Karpas-422 (cell line): ENCODE data around the gene TDRD10. TPM values are rescaled to one million over a fixed set of nuclear protein-coding genes. Genes with fewer than 3 reads are reported as not detected.

Experiments used
- DNase-seq: peaks from one replicate; pipeline ENCODE4 v3.0.0-alpha.2; 2015
- H2AFZ ChIP-seq: fragments of 200-600 bp; sonication (generic); 2 replicates; pipeline ENCODE4 v1.6.1; 2014; ENCODE audit warnings: antibody characterized with exemption, low read length, mixed read lengths
- H3K27ac ChIP-seq: fragments of 200-600 bp; sonication (generic); 2 replicates; pipeline ENCODE4 v1.5.1; 2014; ENCODE audit warnings: mild to moderate bottlenecking, low read length, moderate library complexity
- H3K27me3 ChIP-seq: fragments of 200-600 bp; sonication (generic); 2 replicates; pipeline ENCODE4 v1.6.1; 2014; ENCODE audit warnings: low read length, mixed read lengths
- H3K36me3 ChIP-seq: fragments of 200-600 bp; sonication (generic); 2 replicates; pipeline ENCODE4 v1.6.1; 2014; ENCODE audit warnings: low read length, mixed read lengths; ENCODE audit not compliant: insufficient read depth
- H3K4me1 ChIP-seq: fragments of 200-600 bp; sonication (generic); 2 replicates; pipeline ENCODE4 v1.6.1; 2014; ENCODE audit warnings: mild to moderate bottlenecking, low read length, mixed read lengths
- H3K4me2 ChIP-seq: fragments of 200-600 bp; sonication (generic); 2 replicates; pipeline ENCODE4 v1.6.1; 2014; ENCODE audit warnings: low read length, low read depth, mild to moderate bottlenecking; ENCODE audit not compliant: poor library complexity, severe bottlenecking
- H3K4me3 ChIP-seq: fragments of 200-600 bp; sonication (generic); 2 replicates; pipeline ENCODE4 v1.5.1; 2014; ENCODE audit warnings: mild to moderate bottlenecking, antibody characterized with exemption, low read length, mixed read lengths
- H3K79me2 ChIP-seq: fragments of 200-600 bp; sonication (generic); 2 replicates; pipeline ENCODE4 v1.6.1; 2014; ENCODE audit warnings: mild to moderate bottlenecking, low read length, mixed read lengths
- H3K9ac ChIP-seq: fragments of 200-600 bp; sonication (generic); 2 replicates; pipeline ENCODE4 v1.6.0; 2014; ENCODE audit warnings: low read length
- H3K9me2 ChIP-seq: fragments of 200-600 bp; sonication (generic), shearing (Covaris generic); replicated peaks from 2 replicates; pipeline ENCODE4 v1.6.0; 2014; ENCODE audit warnings: mild to moderate bottlenecking, low read length, moderate library complexity; ENCODE audit not compliant: insufficient read depth
- H3K9me3 ChIP-seq: fragments of 300-700, 200-600 bp; sonication (generic); 2 replicates; pipeline ENCODE4 v1.6.1; 2014; ENCODE audit warnings: low read length, mixed read lengths
- H4K20me1 ChIP-seq: fragments of 200-600 bp; sonication (generic); 2 replicates; pipeline ENCODE4 v1.6.1; 2014; ENCODE audit warnings: mild to moderate bottlenecking, antibody characterized with exemption, low read length, low read depth; ENCODE audit not compliant: insufficient read depth
- total RNA-seq: library from RNA; depleted of rRNA; stranded (reverse); fragments of >200 nt; shearing (Covaris generic); gene quantifications from 2 replicates; pipeline ENCODE4 v1.2.3, GENCODE V29; 2014; ENCODE audit warnings: low replicate concordance

The TDRD10 gene
- total RNA-seq, 1 experiment from 2014 or later = not detected

DNA sequence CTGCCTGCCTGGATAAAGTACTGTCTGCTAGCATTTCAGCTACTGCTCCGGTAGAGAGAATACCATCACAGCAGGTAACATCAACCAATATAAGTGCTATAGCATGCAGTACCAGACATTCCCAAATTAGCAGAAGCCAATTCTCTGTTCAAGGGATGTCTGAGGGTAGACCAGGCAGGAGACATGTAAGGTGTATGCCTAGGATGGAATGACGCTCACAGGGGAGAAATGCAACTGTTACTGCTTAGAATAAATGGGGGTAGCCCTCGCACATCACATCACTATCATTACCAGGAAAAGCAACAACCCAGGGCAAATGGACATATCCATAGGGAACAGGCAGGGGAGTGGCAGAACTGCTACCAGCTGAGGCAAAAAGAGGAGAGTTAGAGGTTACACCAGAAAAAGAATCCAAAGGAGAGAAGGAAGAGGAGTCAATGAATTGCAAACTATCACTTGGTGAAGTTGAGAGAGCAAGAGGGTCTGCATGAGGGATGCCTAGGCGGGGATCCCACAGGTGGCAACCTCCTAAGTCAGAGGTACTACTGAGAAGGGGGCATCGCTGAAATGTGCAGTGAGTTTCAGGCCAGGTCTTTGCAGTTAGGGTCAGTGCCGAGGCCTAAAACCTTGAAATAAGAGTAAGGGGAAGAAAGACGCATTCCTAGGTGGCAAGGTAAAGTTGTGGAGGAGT lies 55.4 kb downstream of the TDRD10 start:
- Histone ChIP-seq H3K4me2 (peak overlapping the region; percentile 78), H3K27ac (peak overlapping the region; percentile 62), H3K4me3 (peak overlapping the region; percentile 97), H3K4me1 (peaks cover 25% of the 10 kb centered on the region), H2AFZ (no peak overlapping the region), H3K36me3 (peaks cover 31% of the 10 kb centered on the region), H3K9ac (peak overlapping the region; percentile 94), H3K27me3 (no peaks in the 10 kb centered on the region), H4K20me1 (peaks cover 28% of the 10 kb centered on the region; the same call in 1 of the 2 replicates), H3K79me2 (peaks cover 37% of the 10 kb centered on the region), H3K9me3 (no peaks in the 10 kb centered on the region), H3K9me2 (no peaks in the 10 kb centered on the region)
- no peak for DNase-seq

DNA sequence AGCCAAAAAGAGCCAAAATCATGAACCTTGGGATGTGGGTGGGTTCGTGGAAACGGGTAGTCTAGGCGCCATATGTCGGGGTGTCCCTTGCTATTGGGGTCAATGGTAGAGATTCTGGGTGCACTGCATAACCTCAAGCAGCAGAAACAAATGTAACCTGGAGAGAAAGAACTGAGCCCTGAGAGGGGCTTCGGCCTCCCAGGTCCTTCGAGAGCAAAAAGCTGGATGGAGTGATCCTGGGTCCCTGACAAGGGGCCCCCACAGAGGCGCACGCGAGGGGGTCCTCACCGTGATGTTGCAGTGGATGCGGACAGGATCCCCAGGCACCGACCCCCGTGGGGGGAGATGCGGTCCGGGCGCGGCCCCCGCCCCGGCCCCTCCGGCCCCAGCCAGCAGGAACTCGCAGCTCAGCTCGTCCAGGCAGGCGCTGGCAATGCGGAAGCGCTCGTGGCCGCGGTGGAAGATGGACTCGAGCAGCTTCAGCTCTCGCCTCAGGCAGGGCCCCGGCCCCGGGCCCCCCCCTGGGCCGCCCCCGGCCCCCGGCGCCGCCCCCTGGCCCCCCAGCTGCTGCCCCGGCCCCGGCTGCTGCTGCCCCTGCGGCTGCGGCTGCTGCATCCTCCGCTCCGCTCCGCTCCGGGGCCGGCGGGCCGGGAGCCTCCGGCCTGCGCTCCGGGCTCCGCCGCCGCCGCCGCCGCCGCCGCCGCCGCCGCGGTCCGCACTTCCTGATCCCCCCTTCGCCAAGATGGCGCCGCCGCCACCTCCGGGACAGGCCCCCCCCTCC lies 56.1 kb downstream of the TDRD10 start, which contains the start of gene UBE2Q1:
Gene UBE2Q1 (minus strand): TSS at position 724 of the 781 bp plus-strand sequence. CDS start 109 bp downstream, at position 615.
- H3K27ac ChIP-seq = peak within 1 kb of the TSS; percentile 62
- peaks cover 37% of the 10 kb centered on the region for H3K79me2 ChIP-seq
- H2AFZ ChIP-seq = peak within 1 kb of the TSS; percentile 31; the same call in 1 of the 2 replicates
- peaks cover 25% of the 10 kb centered on the region for H3K4me1 ChIP-seq
- peak within 1 kb of the TSS; percentile 83 for H3K4me2 ChIP-seq
- H3K9me3 ChIP-seq = no peaks in the 10 kb centered on the region
- no peaks in the 10 kb centered on the region for H3K9me2 ChIP-seq
- peak within 1 kb of the TSS; percentile 97 for H3K4me3 ChIP-seq
- peak within 1 kb of the TSS; percentile 94 for H3K9ac ChIP-seq
- H3K36me3 ChIP-seq = peaks cover 25% of the 10 kb centered on the region
- no peaks in the 10 kb centered on the region for H3K27me3 ChIP-seq
- DNase-seq = peak; percentile 77
- H4K20me1 ChIP-seq = peaks cover 28% of the 10 kb centered on the region; the same call in 1 of the 2 replicates

DNA sequence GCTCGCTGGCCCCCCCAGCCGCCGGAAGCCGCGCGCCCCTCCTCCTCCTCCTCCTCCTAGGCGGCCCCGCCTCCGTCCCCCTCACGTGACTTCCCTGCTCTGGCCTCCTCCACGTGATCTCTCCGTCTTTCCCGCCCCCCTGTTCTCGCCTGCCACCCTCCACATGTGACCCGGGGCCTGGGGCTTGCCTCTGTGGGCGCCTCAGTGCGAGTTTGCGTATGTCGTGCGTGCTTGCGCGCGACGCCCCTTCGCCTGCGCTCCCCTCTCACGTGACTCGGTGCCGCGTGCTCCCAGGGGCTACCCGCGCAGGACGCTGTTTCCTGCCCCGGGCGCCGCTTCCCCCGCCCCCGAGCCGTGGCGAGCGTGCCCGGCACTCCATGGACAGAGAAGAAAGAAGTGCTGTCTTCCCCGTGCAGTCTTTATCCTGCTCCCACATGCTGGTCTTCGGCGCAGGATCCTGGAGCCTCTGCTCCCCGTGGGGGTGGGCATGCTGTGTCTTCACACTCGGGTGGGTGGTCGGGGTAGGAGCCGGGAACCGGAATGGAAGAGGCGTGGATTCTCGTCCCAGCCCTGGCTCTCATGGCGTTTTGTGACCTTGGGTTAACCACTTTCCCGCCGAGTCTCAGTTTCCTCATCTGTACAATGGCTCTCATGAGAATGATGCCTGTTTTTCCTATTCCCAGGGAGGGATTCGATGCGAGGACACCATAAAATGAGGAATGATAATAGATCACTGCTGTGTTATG lies 56.9 kb downstream of the TDRD10 start:
- H2AFZ ChIP-seq = peak overlapping the region; percentile 31; the same call in 1 of the 2 replicates
- H3K4me3 ChIP-seq = peak overlapping the region; percentile 67
- H3K27ac ChIP-seq = peak overlapping the region; percentile 50; the same call in 1 of the 2 replicates
- peaks cover 25% of the 10 kb centered on the region for H3K4me1 ChIP-seq
- no peaks in the 10 kb centered on the region for H3K9me3 ChIP-seq
- H3K9ac ChIP-seq = peak overlapping the region; percentile 76
- no peaks in the 10 kb centered on the region for H3K9me2 ChIP-seq
- H4K20me1 ChIP-seq = peaks cover 23% of the 10 kb centered on the region; the same call in 1 of the 2 replicates
- H3K4me2 ChIP-seq = peak overlapping the region; percentile 83
- H3K36me3 ChIP-seq = peaks cover 17% of the 10 kb centered on the region
- H3K79me2 ChIP-seq = peaks cover 37% of the 10 kb centered on the region
- DNase-seq = peak; percentile 100
- H3K27me3 ChIP-seq = no peaks in the 10 kb centered on the region

DNA sequence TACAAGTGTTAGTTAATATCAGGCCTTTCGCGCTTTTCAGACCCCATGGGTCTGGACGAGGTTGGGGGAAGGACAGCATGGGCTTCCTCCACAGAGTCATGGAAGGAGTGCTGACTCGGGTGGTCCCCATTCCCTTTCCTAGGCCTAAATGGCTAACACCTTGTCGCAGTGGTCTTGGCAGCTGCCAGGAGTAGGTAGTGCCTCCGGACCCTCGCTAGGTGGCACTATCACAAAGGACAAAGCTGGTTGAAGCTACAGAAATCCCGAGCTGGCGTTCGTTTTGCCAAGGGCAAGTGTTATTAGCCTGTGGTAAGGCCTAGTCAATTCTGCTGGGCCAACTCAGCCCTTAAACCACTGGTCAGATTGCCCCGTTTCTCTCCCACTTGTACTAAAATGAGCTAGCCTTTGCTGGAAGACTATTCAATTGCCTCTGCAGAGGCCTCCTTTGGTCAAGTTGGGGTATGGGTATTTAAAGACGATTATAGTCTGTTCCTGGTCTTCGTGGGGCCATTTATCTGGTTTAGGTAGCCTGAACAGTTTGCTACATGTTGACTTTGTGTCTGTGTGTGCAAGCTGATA lies 57.5 kb downstream of the TDRD10 start:
- H3K36me3 ChIP-seq = peaks cover 10% of the 10 kb centered on the region
- H3K4me3 ChIP-seq = peak overlapping the region; percentile 67
- H2AFZ ChIP-seq = peak overlapping the region; percentile 31; the same call in 1 of the 2 replicates
- no peaks in the 10 kb centered on the region for H3K9me2 ChIP-seq
- peak overlapping the region; percentile 50; the same call in 1 of the 2 replicates for H3K27ac ChIP-seq
- H3K4me2 ChIP-seq = peak overlapping the region; percentile 83
- no peaks in the 10 kb centered on the region for H3K27me3 ChIP-seq
- peaks cover 33% of the 10 kb centered on the region for H3K79me2 ChIP-seq
- peak; percentile 94 for DNase-seq
- no peaks in the 10 kb centered on the region for H3K9me3 ChIP-seq
- H4K20me1 ChIP-seq = peaks cover 23% of the 10 kb centered on the region; the same call in 1 of the 2 replicates
- H3K4me1 ChIP-seq = peaks cover 25% of the 10 kb centered on the region
- H3K9ac ChIP-seq = peak overlapping the region; percentile 76

DNA sequence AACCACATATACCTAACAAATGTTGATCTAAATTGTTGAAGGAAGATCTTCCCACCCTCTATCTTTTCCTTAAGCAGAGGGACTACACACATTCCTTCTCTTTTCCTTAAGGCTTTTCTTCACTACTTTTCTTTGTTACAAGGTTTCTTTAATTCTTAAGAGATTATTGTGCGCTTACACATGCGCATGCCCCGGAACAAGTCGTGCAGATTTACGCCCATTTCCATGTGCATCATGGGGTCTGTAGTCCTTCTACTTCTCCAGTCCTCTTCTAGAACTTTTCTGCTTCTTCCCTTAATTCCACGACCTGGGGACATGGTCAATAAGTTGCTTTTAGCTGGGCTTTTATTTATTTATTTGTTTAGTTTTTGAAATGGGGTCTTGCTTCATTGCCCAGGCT lies 63.9 kb downstream of the TDRD10 start:
- no peak overlapping the region for H3K4me2 ChIP-seq

DNA sequence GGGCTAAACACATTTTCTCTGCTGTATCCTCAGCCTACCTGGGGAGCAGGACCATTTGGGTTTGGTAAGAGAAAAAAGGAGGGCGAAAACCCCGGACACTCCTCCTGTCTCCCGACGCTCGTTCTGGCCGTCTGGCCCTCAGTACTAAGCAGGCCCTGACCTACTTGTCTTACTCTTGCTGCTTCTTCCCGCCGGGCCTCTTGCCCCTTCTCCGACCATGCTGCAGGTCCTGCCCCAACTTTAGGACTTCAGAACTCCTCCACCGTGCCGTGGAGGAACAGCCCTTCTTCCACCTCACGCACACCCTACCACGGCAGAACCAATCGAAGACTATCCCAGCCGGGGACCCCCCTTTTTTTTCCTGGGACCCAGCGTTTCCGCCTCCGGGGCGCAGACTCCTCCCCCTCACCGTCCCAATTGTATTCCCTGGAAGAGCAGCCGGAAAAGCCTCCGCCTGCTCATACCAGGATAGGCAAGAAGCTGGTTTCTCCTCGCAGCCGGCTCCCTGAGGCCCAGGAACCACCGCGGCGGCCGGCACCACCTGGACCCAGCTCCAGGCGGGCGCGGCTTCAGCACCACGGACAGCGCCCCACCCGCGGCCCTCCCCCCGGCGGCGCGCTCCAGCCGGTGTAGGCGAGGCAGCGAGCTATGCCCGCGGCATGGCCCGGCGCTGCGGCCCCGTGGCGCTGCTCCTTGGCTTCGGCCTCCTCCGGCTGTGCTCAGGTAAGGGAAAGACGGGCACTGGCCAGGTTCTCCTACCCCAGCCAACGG lies 65.6 kb downstream of the TDRD10 start, which contains the start of gene CHRNB2:
Gene CHRNB2 (plus strand): TSS at position 393 of the 771 bp plus-strand sequence. CDS start 267 bp downstream, at position 660.
- H3K27ac ChIP-seq = no peak within 1 kb of the TSS
- H3K4me1 ChIP-seq = peaks cover 17% of the 10 kb centered on the region
- H3K36me3 ChIP-seq = no peaks in the 10 kb centered on the region
- peak; percentile 86 for DNase-seq
- H3K9ac ChIP-seq = no peak within 1 kb of the TSS
- H3K4me3 ChIP-seq = 0 out of 2 replicates have a peak within 1 kb of the TSS, but pooled peaks have one; percentile 16
- no peaks in the 10 kb centered on the region for H3K9me2 ChIP-seq
- peak within 1 kb of the TSS; percentile 42 for H3K4me2 ChIP-seq
- no peaks in the 10 kb centered on the region for H3K9me3 ChIP-seq
- H2AFZ ChIP-seq = no peak within 1 kb of the TSS
- H4K20me1 ChIP-seq = no peaks in the 10 kb centered on the region
- no peaks in the 10 kb centered on the region for H3K27me3 ChIP-seq
- no peaks in the 10 kb centered on the region for H3K79me2 ChIP-seq

More for the DNA sequence above, 63.9 kb downstream of the TDRD10 start:
- Histone ChIP-seq H3K9me3 (no peaks in the 10 kb centered on the region), H3K36me3 (no peaks in the 10 kb centered on the region), H3K9me2 (no peaks in the 10 kb centered on the region), H3K27me3 (no peaks in the 10 kb centered on the region), H2AFZ (no peak overlapping the region), H3K4me3 (no peak overlapping the region), H4K20me1 (no peaks in the 10 kb centered on the region), H3K27ac (no peak overlapping the region), H3K79me2 (no peaks in the 10 kb centered on the region), H3K4me1 (peaks cover 13% of the 10 kb centered on the region), H3K9ac (no peak overlapping the region)
- no peak for DNase-seq
